K562 (cell line): ENCODE data around the gene PVALEF. TPM values are rescaled to one million over a fixed set of nuclear protein-coding genes. Genes with fewer than 3 reads are reported as not detected.

Experiments
- ARNT ChIP-seq, 2 experiments: fragments of 450-650 bp; IDR thresholded peaks; 2 replicates each; pipeline ENCODE4 v1.6.1; 2016; ENCODE audit warnings: mild to moderate bottlenecking in 1 of 2
- ATF6 ChIP-seq: sonication (generic); formaldehyde crosslinking; IDR thresholded peaks from 2 replicates; pipeline ENCODE4 v1.4.0; 2020; ENCODE audit warnings: mild to moderate bottlenecking, missing genetic modification reagents
- BACH1 ChIP-seq: fragments of 200-800 bp; sonication (Bioruptor generic); IDR thresholded peaks from 2 replicates; pipeline ENCODE4 v1.6.1; 2016; ENCODE audit warnings: missing genetic modification characterization, missing compliant biosample characterization
- BHLHE40 ChIP-seq: IDR thresholded peaks from 2 replicates; pipeline ENCODE4 v1.6.1; 2011; ENCODE audit warnings: low read length, improper control_type of control experiment
- BMI1 ChIP-seq: fragments of 150-350 bp; IDR thresholded peaks from 2 replicates; pipeline ENCODE4 v1.6.1; 2014; ENCODE audit warnings: low read length
- KLF16 ChIP-seq: IDR thresholded peaks from 2 replicates; pipeline ENCODE4 v1.6.1; 2016; ENCODE audit warnings: antibody characterized with exemption
- NR2C1 ChIP-seq, 2 experiments: fragments of 450-650 bp; IDR thresholded peaks; 2 replicates each; pipeline ENCODE4 v1.6.1; 2017; ENCODE audit warnings: mild to moderate bottlenecking in 2 of 2, antibody characterized with exemption in 1 of 2, inconsistent platforms in 1 of 2, missing compliant biosample characterization in 1 of 2, missing genetic modification characterization in 1 of 2
- NUFIP1 ChIP-seq: fragments of 450-650 bp; IDR thresholded peaks from 2 replicates; pipeline ENCODE4 v1.6.1; 2018; ENCODE audit not compliant: partially characterized antibody
- POLR2G ChIP-seq: fragments of 200-400 bp; formaldehyde crosslinking; IDR thresholded peaks from 2 replicates; pipeline ENCODE4 v1.6.1; 2017; ENCODE audit warnings: low read depth, mild to moderate bottlenecking, antibody characterized with exemption, low read length, moderate library complexity
- RBFOX2 ChIP-seq: fragments of 200-400 bp; formaldehyde crosslinking; IDR thresholded peaks from 2 replicates; pipeline ENCODE4 v1.6.1; 2017; ENCODE audit warnings: low read depth, mild to moderate bottlenecking, low read length, moderate library complexity
- SOX6 ChIP-seq: fragments of 450-650 bp; IDR thresholded peaks from 2 replicates; pipeline ENCODE4 v1.6.1; 2014; ENCODE audit warnings: mild to moderate bottlenecking
- TAF9B ChIP-seq: fragments of 450-650 bp; IDR thresholded peaks from 2 replicates; pipeline ENCODE4 v1.6.1; 2018; ENCODE audit warnings: mild to moderate bottlenecking; ENCODE audit not compliant: partially characterized antibody
- TCF7L2 ChIP-seq: fragments of 150-350 bp; IDR thresholded peaks from 2 replicates; pipeline ENCODE4 v1.6.1; 2016; ENCODE audit warnings: low read depth, mild to moderate bottlenecking, low read length, moderate library complexity
- TRIM24 ChIP-seq, 2 experiments: fragments of 450-650 bp; IDR thresholded peaks; 2 replicates each; pipeline ENCODE4 v1.6.1; 2016
- ZFP36 ChIP-seq: fragments of 150-350 bp; IDR thresholded peaks from 2 replicates; pipeline ENCODE4 v1.6.1; 2018; ENCODE audit warnings: low read length, low read depth; ENCODE audit not compliant: partially characterized antibody
- ZNF445 ChIP-seq: fragments of 250-450 bp; sonication (Bioruptor Pico); IDR thresholded peaks from 2 replicates; pipeline ENCODE4 v1.4.0; 2020; ENCODE audit warnings: low read depth, mild to moderate bottlenecking, moderate library complexity
- polyA plus RNA-seq, 8 experiments: library from polyadenylated mRNA; depleted of rRNA in 4 of 8; stranded (reverse) in 5 of 8; unstranded in 3 of 8; fragments of >200 nt; fragmentation: Nextera tagmentation in 2 of 8; fragmentation: Illumina TruSeq in 1 of 8; extraction: Ambion mirVana in 2 of 8; extraction: Trizol in 1 of 8; gene quantifications; 2 replicates each; pipeline versions ENCODE4 v1.2.1 to v1.2.3, GENCODE V29; 2011 to 2014; ENCODE audit warnings: inconsistent platforms in 1 of 8, missing spikeins in 1 of 8
- total RNA-seq, 7 experiments: library from RNA; depleted of rRNA in 6 of 7; stranded (reverse); fragments of >200 nt in 6 of 7; fragmentation: Illumina TruSeq in 2 of 7; extraction: Trizol in 2 of 7; gene quantifications; 2 replicates each; pipeline versions ENCODE4 v1.2.1 to v1.2.3, GENCODE V29; 2011 to 2021; ENCODE audit warnings: low replicate concordance in 1 of 7
- TF ChIP-seq, protein P1 (sequence below): sonication (generic); formaldehyde crosslinking; IDR thresholded peaks from 2 replicates; pipeline ENCODE4 v1.8.0; 2022; ENCODE audit warnings: mild to moderate bottlenecking, missing genetic modification reagents

The PVALEF gene
- total and polyA plus RNA-seq, 9 of the 15 experiments (the other 6 are each of a cell fraction or from before 2014, with no cell fraction given), result not detected

DNA sequence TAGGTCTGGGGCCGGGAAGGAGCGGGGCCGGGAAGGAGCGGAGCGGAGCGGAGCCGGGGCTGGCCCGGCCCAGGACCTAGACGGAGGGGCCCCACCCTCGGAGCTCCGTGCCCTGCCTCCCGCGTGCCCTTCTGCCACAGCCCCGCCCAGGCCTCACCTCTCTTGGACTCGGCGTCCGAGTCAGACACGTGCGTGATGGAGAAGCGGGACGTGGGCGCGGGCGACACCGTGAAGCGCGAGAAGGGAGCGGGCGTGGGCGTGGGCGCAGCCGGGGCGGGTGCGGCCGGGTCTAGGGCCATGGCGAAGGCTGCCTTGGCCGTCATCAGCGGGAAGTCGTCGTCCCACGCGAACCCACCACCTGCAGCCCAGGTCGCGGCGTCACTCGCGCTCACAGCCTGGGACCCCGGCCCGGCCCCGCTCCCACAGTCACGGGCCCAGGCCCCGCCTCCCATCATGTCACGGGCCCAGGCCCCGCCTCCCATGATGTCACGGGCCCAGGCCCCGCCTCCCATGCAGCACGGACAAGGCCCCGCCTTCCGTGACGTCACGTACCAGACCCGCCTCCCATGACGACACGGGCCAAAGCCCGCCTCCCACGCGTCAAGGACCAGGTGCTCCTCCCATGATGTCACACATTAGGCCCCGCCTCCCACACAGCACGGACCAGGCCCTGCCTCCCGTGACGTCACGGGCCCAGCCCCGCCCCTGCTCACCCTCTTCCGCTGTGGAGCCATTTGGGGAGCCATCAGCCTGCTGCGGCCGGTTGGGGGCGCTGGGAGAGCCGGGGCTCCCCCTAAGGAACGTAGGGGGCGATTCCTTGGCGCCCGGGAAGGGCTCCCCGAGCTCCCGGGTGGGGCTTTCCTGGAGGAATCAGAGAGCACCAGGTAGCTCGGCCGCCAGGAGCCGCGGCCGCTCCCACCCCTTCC is 45.8 kb upstream of the PVALEF start (continued):
- TF ChIP-seq, protein P1, sequence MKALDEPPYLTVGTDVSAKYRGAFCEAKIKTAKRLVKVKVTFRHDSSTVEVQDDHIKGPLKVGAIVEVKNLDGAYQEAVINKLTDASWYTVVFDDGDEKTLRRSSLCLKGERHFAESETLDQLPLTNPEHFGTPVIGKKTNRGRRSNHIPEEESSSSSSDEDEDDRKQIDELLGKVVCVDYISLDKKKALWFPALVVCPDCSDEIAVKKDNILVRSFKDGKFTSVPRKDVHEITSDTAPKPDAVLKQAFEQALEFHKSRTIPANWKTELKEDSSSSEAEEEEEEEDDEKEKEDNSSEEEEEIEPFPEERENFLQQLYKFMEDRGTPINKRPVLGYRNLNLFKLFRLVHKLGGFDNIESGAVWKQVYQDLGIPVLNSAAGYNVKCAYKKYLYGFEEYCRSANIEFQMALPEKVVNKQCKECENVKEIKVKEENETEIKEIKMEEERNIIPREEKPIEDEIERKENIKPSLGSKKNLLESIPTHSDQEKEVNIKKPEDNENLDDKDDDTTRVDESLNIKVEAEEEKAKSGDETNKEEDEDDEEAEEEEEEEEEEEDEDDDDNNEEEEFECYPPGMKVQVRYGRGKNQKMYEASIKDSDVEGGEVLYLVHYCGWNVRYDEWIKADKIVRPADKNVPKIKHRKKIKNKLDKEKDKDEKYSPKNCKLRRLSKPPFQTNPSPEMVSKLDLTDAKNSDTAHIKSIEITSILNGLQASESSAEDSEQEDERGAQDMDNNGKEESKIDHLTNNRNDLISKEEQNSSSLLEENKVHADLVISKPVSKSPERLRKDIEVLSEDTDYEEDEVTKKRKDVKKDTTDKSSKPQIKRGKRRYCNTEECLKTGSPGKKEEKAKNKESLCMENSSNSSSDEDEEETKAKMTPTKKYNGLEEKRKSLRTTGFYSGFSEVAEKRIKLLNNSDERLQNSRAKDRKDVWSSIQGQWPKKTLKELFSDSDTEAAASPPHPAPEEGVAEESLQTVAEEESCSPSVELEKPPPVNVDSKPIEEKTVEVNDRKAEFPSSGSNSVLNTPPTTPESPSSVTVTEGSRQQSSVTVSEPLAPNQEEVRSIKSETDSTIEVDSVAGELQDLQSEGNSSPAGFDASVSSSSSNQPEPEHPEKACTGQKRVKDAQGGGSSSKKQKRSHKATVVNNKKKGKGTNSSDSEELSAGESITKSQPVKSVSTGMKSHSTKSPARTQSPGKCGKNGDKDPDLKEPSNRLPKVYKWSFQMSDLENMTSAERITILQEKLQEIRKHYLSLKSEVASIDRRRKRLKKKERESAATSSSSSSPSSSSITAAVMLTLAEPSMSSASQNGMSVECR (CRISPR knock-in tag), result no peak
- TF ChIP-seq ZNF445 (CRISPR knock-in tag) (no peak), NR2C1 (IDR thresholded peaks at IDR 0.05) (no peak), NR2C1 (tag; IDR thresholded peaks at IDR 0.05) (no peak), ZFP36 (no peak), BHLHE40 (peak; percentile 82), POLR2G (peak; percentile 75), SOX6 (no peak), ARNT (IDR thresholded peaks at IDR 0.05) (no peak), NUFIP1 (no peak), BMI1 (no peak), ATF6 (CRISPR knock-in tag) (no peak), TAF9B (no peak), KLF16 (0 out of 2 replicates have a peak, but pooled peaks have one; percentile 32), RBFOX2 (peak; percentile 75), TCF7L2 (no peak), TRIM24 (IDR thresholded peaks at IDR 0.05) (no peak), BACH1 (tag) (no peak)
